HG02970 (cell line): Measurements from ENCODE around the gene HAO1.
"Not testable (repeated sequence)": the region's sequence is repeated elsewhere in the genome, so short reads cannot be mapped to it uniquely, and the experiment has no call there.

Experiments
- ATAC-seq: cut with Tn5 transposase; IDR thresholded peaks from one replicate; pipeline ENCODE4 v1.9.1; 2021; ENCODE audit warnings: mild to moderate bottlenecking, moderate library complexity, moderate number of reproducible peaks; ENCODE audit not compliant: unreplicated experiment, low FRiP score

The HAO1 gene

GRCh38 chr20:7940341-7940740 lies at the start of gene HAO1:
HAO1 (minus strand) TSS chr20:7940458; CDS start chr20:7940422, 36 bp downstream.
- ATAC-seq = no peak

- ATAC-seq = no peak
These were observed 49.1 kb upstream of the HAO1 start for GRCh38 chr20:7989379-7989778.

- ATAC-seq = no peak
These were observed 45.7 kb upstream of the HAO1 start for GRCh38 chr20:7985916-7986315.

- ATAC-seq = no peak
These were observed 43.9 kb upstream of the HAO1 start for GRCh38 chr20:7984192-7984591.

GRCh38 chr20:7981374-7981773 lies 41.1 kb upstream of the HAO1 start:
- ATAC-seq = no peak

GRCh38 chr20:7980332-7981046 lies 40.2 kb upstream of the HAO1 start:
- peak; percentile 61 for ATAC-seq

GRCh38 chr20:7977709-7978108 lies 37.5 kb upstream of the HAO1 start:
- ATAC-seq = no peak

GRCh38 chr20:7975851-7976414 lies 35.7 kb upstream of the HAO1 start:
- ATAC-seq = no peak

- no peak for ATAC-seq
These were observed 34.7 kb upstream of the HAO1 start for GRCh38 chr20:7974785-7975435.

- no peak for ATAC-seq
These were observed 31.4 kb upstream of the HAO1 start for GRCh38 chr20:7971536-7972280.

GRCh38 chr20:7967199-7967844 lies 27.1 kb upstream of the HAO1 start:
- no peak for ATAC-seq

- ATAC-seq = no peak
These were observed 25.9 kb upstream of the HAO1 start for GRCh38 chr20:7966176-7966575.

- ATAC-seq = no peak
These were observed 19.2 kb upstream of the HAO1 start for GRCh38 chr20:7959484-7959883.

GRCh38 chr20:7956561-7956960 lies 16.3 kb upstream of the HAO1 start:
- ATAC-seq = not testable (repeated sequence)

- no peak for ATAC-seq
These were observed 10.1 kb upstream of the HAO1 start for GRCh38 chr20:7950387-7950786.

GRCh38 chr20:7943891-7944290 lies 3.6 kb upstream of the HAO1 start:
- ATAC-seq = no peak

GRCh38 chr20:7939663-7940062 lies 595 bp downstream of the HAO1 start:
- no peak for ATAC-seq

GRCh38 chr20:7938058-7938457 lies 2.2 kb downstream of the HAO1 start:
- ATAC-seq = no peak

- no peak for ATAC-seq
These were observed 2.9 kb downstream of the HAO1 start for GRCh38 chr20:7937328-7937727.

- no peak for ATAC-seq
These were observed 5.2 kb downstream of the HAO1 start for GRCh38 chr20:7935027-7935551.
